IPS-18c (cell line): ENCODE results near the gene PML.
"Not testable (repeated sequence)": the region's sequence is repeated elsewhere in the genome, so short reads cannot be mapped to it uniquely, and the experiment has no call there.

Source experiments
- H3K4me3 ChIP-seq: 2 replicates; pipeline ENCODE4 v1.7.0; 2013; ENCODE audit warnings: low read depth, mild to moderate bottlenecking, low read length, moderate library complexity; ENCODE audit not compliant: insufficient read depth
- H3K9me3 ChIP-seq: one replicate; pipeline ENCODE4 v1.6.1; 2013; ENCODE audit warnings: mild to moderate bottlenecking, low read length, moderate library complexity; ENCODE audit not compliant: control insufficient read depth, insufficient read depth

Gene PML

GRCh38 chr15:74041311-74041756 is 46.8 kb downstream of the PML start:
- no peaks in the 10 kb centered on the region for H3K9me3 ChIP-seq
- no peak overlapping the region for H3K4me3 ChIP-seq

- Histone ChIP-seq H3K4me3 (no peak overlapping the region), H3K9me3 (no peaks in the 10 kb centered on the region)
Measured at GRCh38 chr15:74041777-74042435, 47.4 kb downstream of the PML start.

- Histone ChIP-seq H3K9me3 (no peaks in the 10 kb centered on the region), H3K4me3 (no peak overlapping the region)
Measured at GRCh38 chr15:74042603-74043424, 48.3 kb downstream of the PML start.

GRCh38 chr15:74043425-74044266 is 49.1 kb downstream of the PML start:
- H3K4me3 ChIP-seq = no peak overlapping the region
- no peaks in the 10 kb centered on the region for H3K9me3 ChIP-seq

- H3K9me3 ChIP-seq = no peaks in the 10 kb centered on the region
- H3K4me3 ChIP-seq = no peak overlapping the region
Measured at GRCh38 chr15:74044267-74045110, 50.0 kb downstream of the PML start.

- Histone ChIP-seq H3K9me3 (no peaks in the 10 kb centered on the region), H3K4me3 (no peak overlapping the region)
Measured at GRCh38 chr15:74045184-74045583, 50.7 kb downstream of the PML start.

- H3K4me3 ChIP-seq = no peak overlapping the region
- no peaks in the 10 kb centered on the region for H3K9me3 ChIP-seq
Measured at GRCh38 chr15:74045636-74046274, 51.2 kb downstream of the PML start.

- Histone ChIP-seq H3K9me3 (no peaks in the 10 kb centered on the region), H3K4me3 (no peak overlapping the region)
Measured at GRCh38 chr15:74046275-74046674, 51.8 kb downstream of the PML start.

GRCh38 chr15:74050127-74050526 is 55.6 kb downstream of the PML start:
- no peaks in the 10 kb centered on the region for H3K9me3 ChIP-seq
- H3K4me3 ChIP-seq = no peak overlapping the region

- Histone ChIP-seq H3K9me3 (no peaks in the 10 kb centered on the region), H3K4me3 (no peak overlapping the region)
Measured at GRCh38 chr15:74050556-74051234, 56.2 kb downstream of the PML start.

- not testable (repeated sequence) for H3K9me3 ChIP-seq
Measured at GRCh38 chr15:74052271-74053260, 58.0 kb downstream of the PML start.

GRCh38 chr15:74053517-74053916 is 59.0 kb downstream of the PML start:
- Histone ChIP-seq H3K4me3 (no peak overlapping the region), H3K9me3 (no peaks in the 10 kb centered on the region)

More at GRCh38 chr15:74052271-74053260, 58.0 kb downstream of the PML start:
- not testable (repeated sequence) for H3K4me3 ChIP-seq

GRCh38 chr15:74053941-74054529 is 59.5 kb downstream of the PML start:
- no peaks in the 10 kb centered on the region for H3K9me3 ChIP-seq
- H3K4me3 ChIP-seq = no peak overlapping the region

- Histone ChIP-seq H3K9me3 (no peaks in the 10 kb centered on the region), H3K4me3 (no peak overlapping the region)
Measured at GRCh38 chr15:74055804-74056203, 61.3 kb downstream of the PML start.

- H3K4me3 ChIP-seq, H3K9me3 ChIP-seq: not testable (repeated sequence)
Measured at GRCh38 chr15:74056330-74056729, 61.8 kb downstream of the PML start.
